Smooth muscle cell (in vitro differentiated cells): ENCODE data around the gene NUP43. TPM values are rescaled to one million over a fixed set of nuclear protein-coding genes. Genes with fewer than 3 reads are reported as not detected.

Experiments used
- DNase-seq: peaks from one replicate; lab custom pipeline; 2025; ENCODE audit not compliant: unreplicated experiment; lab: John Stamatoyannopoulos, UW
- H2AFZ ChIP-seq: fragments of 200-600 bp; sonication (generic); 2 replicates; pipeline ENCODE4 v1.6.0; 2016; ENCODE audit warnings: antibody characterized with exemption, low read depth, mild to moderate bottlenecking
- H3F3A ChIP-seq: fragments of 200-600 bp; sonication (generic); 2 replicates; pipeline ENCODE4 v1.6.0; 2017; ENCODE audit warnings: antibody characterized with exemption, low read depth
- H3K27ac ChIP-seq: fragments of 200-600 bp; sonication (generic); 2 replicates; pipeline ENCODE4 v1.5.1; 2016; ENCODE audit warnings: low read depth, mild to moderate bottlenecking
- H3K27me3 ChIP-seq: fragments of 200-600 bp; sonication (generic); 2 replicates; pipeline ENCODE4 v1.6.1; 2016; ENCODE audit warnings: low read depth, mild to moderate bottlenecking
- H3K36me3 ChIP-seq: fragments of 200-600 bp; sonication (generic); 2 replicates; pipeline ENCODE4 v1.5.1; 2016; ENCODE audit warnings: low read depth
- H3K4me1 ChIP-seq: fragments of 200-600 bp; sonication (generic); 2 replicates; pipeline ENCODE4 v1.5.1; 2016; ENCODE audit warnings: low read depth
- H3K4me2 ChIP-seq: fragments of 200-600 bp; sonication (generic); 2 replicates; pipeline ENCODE4 v1.6.0; 2016; ENCODE audit warnings: mild to moderate bottlenecking
- H3K4me3 ChIP-seq: fragments of 200-600 bp; sonication (generic); 2 replicates; pipeline ENCODE4 v1.5.1; 2016; ENCODE audit warnings: mild to moderate bottlenecking
- H3K79me2 ChIP-seq: fragments of 200-600 bp; sonication (generic); 2 replicates; pipeline ENCODE4 v1.6.0; 2016; ENCODE audit warnings: low read depth, mild to moderate bottlenecking
- H3K9ac ChIP-seq: fragments of 200-600 bp; sonication (generic); 2 replicates; pipeline ENCODE4 v1.6.0; 2016; ENCODE audit warnings: low read depth
- H3K9me3 ChIP-seq: fragments of 200-600 bp; sonication (generic); replicated peaks from 2 replicates; pipeline ENCODE4 v1.5.1; 2016; ENCODE audit warnings: low read depth
- H4K20me1 ChIP-seq: fragments of 200-600 bp; sonication (generic); 2 replicates; pipeline ENCODE4 v1.6.0; 2016; ENCODE audit warnings: low read depth
- CTCF ChIP-seq: fragments of 200-600 bp; sonication (generic); IDR thresholded peaks from 2 replicates; pipeline ENCODE4 v1.5.1; 2017; ENCODE audit warnings: borderline replicate concordance, mild to moderate bottlenecking, antibody characterized with exemption; ENCODE audit not compliant: insufficient read depth, poor library complexity, severe bottlenecking
- WGBS: methylation state at CpG from one replicate; pipeline ENCODE4 v1.1.7; 2016; ENCODE audit warnings: low lambda C conversion rate; 5-methylcytosine and 5-hydroxymethylcytosine counted together
- polyA plus RNA-seq: library from polyadenylated mRNA; unstranded; fragments of >200 nt; fragmentation: Nextera tagmentation; extraction: Ambion mirVana; gene quantifications from 2 replicates; pipeline ENCODE4 v1.2.1, GENCODE V29; 2016
- total RNA-seq: library from RNA; depleted of rRNA; stranded (reverse); fragments of >200 nt; gene quantifications from 2 replicates; pipeline ENCODE4 v1.2.3, GENCODE V29; 2014

Gene NUP43
- total RNA-seq (33.8 and 39.0 TPM in 2 replicates), polyA plus RNA-seq (5.9 and 8.3 TPM in 2 replicates)

- WGBS, result 6% methylated on average over 41 of the region's 41 CpGs
- peak within 1 kb of the TSS; percentile 24 for H3K27ac ChIP-seq
- peaks cover 35% of the 10 kb centered on the region for H3K79me2 ChIP-seq
Measured at GRCh38 chr6:149746147-149746946, at the start of gene NUP43. TSS of gene NUP43 (minus strand) at chr6:149746529. CDS start at chr6:149746495, 34 bp downstream.

DNA sequence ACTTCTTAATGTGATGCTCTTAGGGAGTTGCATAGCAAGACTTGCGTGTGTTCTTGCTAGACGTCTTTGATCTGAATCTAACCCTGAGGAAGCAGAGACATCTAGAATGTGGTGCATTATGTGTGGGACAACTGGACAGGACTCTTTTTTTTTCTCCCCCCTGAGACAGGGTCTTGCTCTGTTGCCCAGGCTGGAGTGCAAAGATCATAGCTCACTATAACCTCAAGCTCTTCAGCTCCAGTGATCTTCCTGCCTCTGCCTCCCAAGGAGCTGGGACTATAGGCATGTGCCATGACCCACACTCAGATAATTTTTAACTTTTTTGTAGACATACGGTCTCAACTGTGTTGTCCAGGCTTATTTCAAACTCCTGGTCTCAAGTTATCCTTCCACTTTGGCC is 37.2 kb upstream of the NUP43 start:
- Histone ChIP-seq H3K4me1 (no peaks in the 10 kb centered on the region), H3K4me3 (no peak overlapping the region), H3K9me3 (no peaks in the 10 kb centered on the region), H2AFZ (no peak overlapping the region), H3K4me2 (no peak overlapping the region), H3K36me3 (no peaks in the 10 kb centered on the region), H3K9ac (no peak overlapping the region), H3F3A (no peaks in the 10 kb centered on the region), H3K27me3 (no peaks in the 10 kb centered on the region), H3K79me2 (peaks cover 14% of the 10 kb centered on the region), H3K27ac (no peak overlapping the region), H4K20me1 (peaks cover 7% of the 10 kb centered on the region)
- WGBS, result 97% methylated on average over 3 of the region's 3 CpGs
- no peak for DNase-seq
- no peak for TF ChIP-seq CTCF

More at GRCh38 chr6:149746147-149746946, at the start of gene NUP43:
- Histone ChIP-seq H3K9me3 (no peaks in the 10 kb centered on the region), H2AFZ (peak within 1 kb of the TSS; percentile 91), H4K20me1 (peaks cover 12% of the 10 kb centered on the region), H3K9ac (peak within 1 kb of the TSS; percentile 78), H3K4me1 (peaks cover 6% of the 10 kb centered on the region), H3F3A (peaks cover 5% of the 10 kb centered on the region), H3K27me3 (no peaks in the 10 kb centered on the region), H3K36me3 (no peaks in the 10 kb centered on the region), H3K4me3 (peak within 1 kb of the TSS; percentile 68), H3K4me2 (peak within 1 kb of the TSS; percentile 88)
- peak; percentile 12 for DNase-seq
- TF ChIP-seq CTCF, result no peak

GRCh38 chr6:149782337-149782736 is 36.0 kb upstream of the NUP43 start:
- H3K27me3 ChIP-seq, result no peaks in the 10 kb centered on the region
- peaks cover 17% of the 10 kb centered on the region for H3K79me2 ChIP-seq
- no peak overlapping the region for H3K4me3 ChIP-seq
- H3K4me1 ChIP-seq, result no peaks in the 10 kb centered on the region
- no peak for TF ChIP-seq CTCF
- no peak overlapping the region for H3K9ac ChIP-seq
- no peak overlapping the region for H2AFZ ChIP-seq
- no peak overlapping the region for H3K4me2 ChIP-seq
- WGBS, result 93% methylated on average over 2 of the region's 2 CpGs
- H3F3A ChIP-seq, result no peaks in the 10 kb centered on the region
- no peaks in the 10 kb centered on the region for H3K36me3 ChIP-seq
- DNase-seq, result no peak
- H3K27ac ChIP-seq, result no peak overlapping the region
- H4K20me1 ChIP-seq, result peaks cover 7% of the 10 kb centered on the region
- no peaks in the 10 kb centered on the region for H3K9me3 ChIP-seq

DNA sequence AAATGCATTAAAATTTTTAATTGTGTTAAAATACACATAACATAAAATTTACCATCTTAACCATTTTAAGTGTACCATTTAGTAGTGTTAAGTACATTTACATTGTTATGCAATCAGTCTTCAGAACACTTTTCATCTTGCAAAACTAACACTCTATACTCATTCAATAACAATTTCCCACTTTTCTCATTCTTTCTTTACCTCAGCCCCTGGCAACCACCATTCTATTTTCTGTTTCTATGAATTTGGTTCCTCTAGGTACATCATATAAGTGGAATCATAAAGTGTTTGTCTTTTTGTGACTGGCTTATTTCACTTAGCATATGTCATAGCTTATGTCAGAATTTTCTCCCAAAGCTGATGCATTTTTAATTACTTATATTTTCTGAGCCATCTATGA is 35.4 kb upstream of the NUP43 start:
- Histone ChIP-seq H4K20me1 (peaks cover 7% of the 10 kb centered on the region), H3F3A (no peaks in the 10 kb centered on the region), H3K4me3 (no peak overlapping the region), H3K79me2 (peaks cover 22% of the 10 kb centered on the region), H3K9ac (no peak overlapping the region), H3K27ac (no peak overlapping the region), H2AFZ (no peak overlapping the region), H3K27me3 (no peaks in the 10 kb centered on the region), H3K4me1 (no peaks in the 10 kb centered on the region), H3K4me2 (no peak overlapping the region), H3K36me3 (no peaks in the 10 kb centered on the region), H3K9me3 (no peaks in the 10 kb centered on the region)
- no peak for DNase-seq
- no peak for TF ChIP-seq CTCF
